ENCODE measurements around the gene F8A2. TPM values are rescaled to one million over a fixed set of nuclear protein-coding genes. Genes with fewer than 3 reads are reported as not detected.

The F8A2 gene
- total RNA-seq: not detected in 2 replicates

DNA sequence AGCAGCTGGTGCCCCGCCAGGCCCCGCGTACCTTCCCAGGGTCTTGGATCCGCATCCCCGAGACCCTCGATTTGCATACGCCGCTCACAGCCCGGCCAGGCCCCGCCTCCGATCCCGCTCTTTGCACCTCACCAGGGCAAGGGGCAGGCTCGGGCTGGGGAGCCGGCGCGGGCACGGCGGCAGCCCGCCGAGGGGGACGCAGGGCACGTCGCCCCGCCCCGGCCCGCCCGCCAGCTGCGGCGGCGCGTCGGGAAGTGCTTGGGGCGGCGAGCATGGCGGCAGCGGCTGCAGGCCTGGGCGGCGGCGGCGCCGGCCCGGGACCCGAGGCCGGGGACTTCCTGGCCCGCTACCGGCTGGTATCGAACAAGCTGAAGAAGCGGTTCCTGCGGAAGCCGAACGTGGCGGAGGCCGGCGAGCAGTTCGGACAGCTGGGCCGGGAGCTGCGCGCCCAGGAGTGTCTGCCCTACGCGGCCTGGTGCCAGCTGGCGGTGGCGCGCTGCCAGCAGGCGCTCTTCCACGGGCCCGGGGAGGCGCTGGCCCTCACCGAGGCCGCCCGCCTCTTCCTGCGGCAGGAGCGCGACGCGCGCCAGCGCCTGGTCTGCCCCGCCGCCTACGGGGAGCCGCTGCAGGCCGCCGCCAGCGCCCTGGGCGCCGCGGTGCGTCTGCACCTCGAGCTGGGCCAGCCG lies at the start of gene F8A2:
F8A2 (plus strand) TSS at position 253 of the 686 bp plus-strand sequence; CDS start at position 273, 20 bp downstream.

GRCh38 chrX:155334486-155335336 lies 47.2 kb upstream of the F8A2 start, which contains the start of gene CLIC2:
Gene CLIC2, minus strand, starts transcription at chrX:155334614. Its CDS starts 187 bp downstream, at chrX:155334427.

Other genes starting within 250 kb of the F8A2 start
- 48.9 and 57.2 TPM in 2 replicates for gene VBP1, start 165.6 kb upstream of the F8A2 start, total RNA-seq
- 0.11 and 0.52 TPM in 2 replicates for gene RAB39B, start 117.6 kb upstream of the F8A2 start, total RNA-seq
- gene CLIC2, start 47.5 kb upstream of the F8A2 start, total RNA-seq: 11.3 and 27.2 TPM in 2 replicates
- gene F8A3, start 76.5 kb downstream of the F8A2 start, total RNA-seq: 0.52 and 0.65 TPM in 2 replicates
- gene SPRY3, start 230.5 kb downstream of the F8A2 start, total RNA-seq: 1.6 TPM in 2 replicates
- gene TMLHE, start 230.9 kb downstream of the F8A2 start, total RNA-seq: 7.5 and 8.7 TPM in 2 replicates